ENCODE measurements around the gene CBFB.

CBFB gene

DNA sequence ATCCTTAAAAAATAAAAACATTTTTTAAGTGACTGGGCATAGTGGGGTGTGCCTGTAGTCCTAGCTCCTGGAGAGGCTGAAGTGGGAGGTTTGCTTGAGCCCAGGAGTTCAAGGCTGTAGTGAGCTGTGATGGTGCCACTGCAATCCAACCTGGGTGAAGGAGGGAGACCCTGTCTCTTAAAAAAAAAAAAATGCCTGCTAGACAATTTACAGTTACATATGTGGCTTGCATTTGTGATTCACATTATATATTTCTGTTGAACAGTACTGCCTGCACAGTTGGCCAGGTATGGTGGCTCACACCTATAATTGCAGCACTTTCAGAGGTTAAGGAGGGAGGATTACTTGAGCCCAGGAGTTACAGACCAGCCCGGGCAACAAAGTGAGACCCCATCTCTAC, 23.4 kb downstream of the CBFB start:
- DNase-seq: no peak

DNA sequence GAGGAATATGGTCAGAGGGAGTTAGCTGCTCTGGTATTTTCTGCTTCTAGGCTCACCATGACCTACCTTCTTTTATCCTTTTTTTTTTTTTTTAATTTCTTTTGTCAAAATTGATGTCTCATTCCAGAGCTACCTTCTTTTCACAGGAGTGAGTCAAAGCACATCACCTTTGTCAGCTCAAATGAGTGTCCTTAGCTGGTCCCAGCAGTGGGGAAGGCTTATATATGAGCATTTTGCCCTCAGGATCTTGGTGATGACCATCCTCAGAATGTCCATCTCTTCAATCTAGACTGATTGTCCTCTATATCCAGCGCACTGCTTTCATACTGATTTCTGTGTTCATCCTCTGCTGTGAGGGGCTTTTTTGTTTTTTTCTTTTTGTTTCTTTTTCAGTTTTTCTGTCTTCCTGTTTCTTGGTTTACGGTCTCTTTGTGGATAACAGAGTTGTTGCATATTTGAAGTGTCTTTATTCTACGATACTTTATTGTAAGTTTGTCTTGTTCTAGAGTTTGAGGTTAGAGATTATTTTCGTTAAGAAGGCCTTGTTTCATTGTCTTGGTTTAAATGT, 24.9 kb downstream of the CBFB start:
- no peak for DNase-seq

DNA sequence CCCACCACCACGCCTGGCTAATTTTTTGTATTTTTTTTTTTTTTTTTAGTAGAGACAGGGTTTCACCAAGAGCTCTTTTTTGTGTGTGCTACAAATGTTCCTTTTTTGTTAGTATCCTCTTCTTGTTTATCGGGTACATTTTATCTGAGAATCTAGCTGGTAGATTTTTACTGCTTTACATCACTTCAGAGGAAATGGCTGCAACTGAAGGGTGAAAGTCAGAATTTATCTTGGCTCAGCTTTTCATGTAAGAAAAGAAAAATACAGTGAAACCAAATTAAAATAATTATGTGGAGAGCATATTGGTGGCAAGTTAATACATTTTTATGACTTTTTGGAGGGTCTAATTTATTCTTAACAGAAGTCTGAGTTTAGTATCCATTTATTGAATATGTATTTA, 26.0 kb downstream of the CBFB start:
- no peak for DNase-seq

DNA sequence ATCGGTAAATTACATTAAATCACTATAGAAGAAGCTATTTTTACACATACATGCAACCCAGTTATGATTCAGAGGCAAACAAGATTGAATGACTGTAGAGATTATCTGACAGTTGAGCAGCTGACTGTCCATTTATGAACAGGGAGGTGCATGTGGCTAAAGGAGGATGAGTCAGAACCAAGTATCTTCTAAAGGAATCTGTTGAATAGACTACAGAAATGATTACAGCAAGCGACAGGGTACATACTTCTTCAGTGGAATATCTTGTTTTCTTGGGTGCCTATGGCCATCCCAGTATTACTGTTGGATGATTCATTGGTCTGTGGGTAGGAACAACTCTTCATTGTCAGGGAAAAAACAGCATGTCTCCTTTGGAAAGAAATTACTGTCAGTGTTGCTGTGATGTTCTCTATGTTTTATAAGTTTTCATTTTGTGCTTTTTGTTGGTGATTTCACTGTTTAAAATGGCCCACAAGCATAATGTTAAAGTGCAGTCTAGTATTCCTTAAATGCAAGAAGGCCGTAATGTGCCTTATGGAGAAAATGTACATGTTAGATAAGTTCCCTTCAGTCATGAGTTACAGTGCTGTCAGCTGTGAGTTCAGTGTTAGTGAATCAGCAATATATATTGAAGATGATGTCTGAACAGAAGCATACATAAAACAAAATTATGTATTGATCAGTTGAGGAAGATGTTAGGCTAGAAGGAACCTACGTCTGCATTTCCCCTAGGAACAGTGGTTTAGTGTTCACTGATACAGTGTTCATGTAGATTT, 27.0 kb downstream of the CBFB start:
- DNase-seq: no peak

DNA sequence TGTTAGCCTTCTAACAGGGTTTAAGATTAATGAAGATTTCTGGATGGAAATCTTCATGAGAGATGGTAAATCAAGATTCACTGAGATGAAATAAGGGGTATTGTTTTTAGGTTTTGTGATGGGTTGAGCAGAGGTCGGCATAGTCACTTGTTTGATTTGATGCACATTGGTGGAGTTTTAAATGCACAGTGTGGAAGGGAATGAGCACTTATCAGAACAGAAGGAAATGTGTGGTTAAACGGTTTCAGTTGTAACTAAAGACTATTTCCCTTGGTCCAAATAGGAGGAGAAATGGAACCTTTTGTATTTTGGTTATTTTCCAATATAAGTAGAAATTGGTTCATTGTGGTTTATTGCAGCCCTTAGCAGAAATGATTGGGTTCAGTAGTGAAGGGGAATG, 34.1 kb downstream of the CBFB start:
- DNase-seq: no peak

DNA sequence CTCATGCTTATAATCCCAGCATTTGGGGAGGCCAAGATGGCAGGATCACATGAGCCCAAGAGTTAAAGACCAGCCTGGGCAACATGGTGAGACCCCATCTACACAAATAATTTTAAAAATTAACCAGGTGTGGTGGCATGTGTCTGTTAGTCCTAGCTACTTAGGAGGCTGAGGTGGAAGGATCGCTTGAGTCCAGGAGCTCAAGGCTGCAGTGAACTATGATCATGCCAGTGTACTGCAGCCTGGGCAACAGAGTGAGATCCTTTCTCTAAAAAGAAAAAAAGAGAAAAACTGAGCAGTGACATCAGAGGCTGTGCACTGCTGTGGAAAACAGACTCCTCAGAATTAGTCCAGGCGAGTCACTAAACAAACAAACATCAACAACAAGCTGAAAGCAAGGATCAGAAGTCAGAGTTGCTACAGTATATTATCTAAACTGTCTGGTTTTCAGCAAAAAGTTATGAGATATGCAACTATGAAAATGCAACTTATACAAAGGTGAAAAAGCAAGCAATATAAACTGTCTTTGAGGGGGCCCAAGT, 39.3 kb downstream of the CBFB start:
- no peak for DNase-seq

DNA sequence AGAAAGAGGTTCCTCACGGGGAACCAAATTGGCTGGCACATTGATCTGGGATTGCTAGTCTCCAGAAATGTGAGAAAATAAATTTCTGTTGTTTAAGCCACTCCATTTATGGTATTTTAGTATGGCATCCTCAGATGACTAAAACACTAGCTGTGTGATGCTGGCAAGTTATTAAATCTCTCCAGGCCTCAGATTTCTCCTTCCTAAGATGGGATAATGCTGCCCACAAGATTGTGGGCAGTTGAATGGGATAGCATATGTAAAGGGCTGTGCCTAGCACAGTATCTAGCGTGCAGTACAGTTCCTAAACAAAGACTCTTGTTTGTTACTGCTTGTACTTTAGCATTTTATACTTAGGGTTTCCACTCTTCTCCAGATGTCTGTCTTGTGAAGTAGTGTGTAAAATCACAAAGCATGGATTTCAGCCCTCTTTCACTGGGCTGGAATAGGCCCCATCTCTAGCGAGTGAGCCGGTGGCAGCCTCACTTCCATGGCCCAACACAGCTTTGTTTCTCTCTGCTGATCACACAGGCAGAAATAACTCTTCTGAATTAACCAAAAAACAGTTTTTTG, 42.6 kb downstream of the CBFB start:
- DNase-seq: no peak

DNA sequence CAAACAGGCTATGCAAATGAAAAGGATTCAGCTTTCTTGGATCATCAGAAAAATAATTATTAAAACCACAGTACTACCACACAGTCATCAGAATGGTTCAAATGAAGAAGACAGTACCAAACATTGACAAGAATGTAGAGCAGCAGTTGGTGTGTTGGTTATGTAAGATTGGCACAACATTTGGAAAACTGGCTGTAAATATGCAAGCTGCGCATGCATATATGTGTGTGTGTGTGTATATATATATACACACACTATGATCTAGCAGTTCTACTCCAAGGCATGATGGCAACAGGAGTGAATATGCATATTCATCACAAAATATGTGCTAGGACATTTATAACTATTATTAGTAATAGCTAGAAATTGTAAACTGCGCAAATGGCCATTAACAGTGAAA, 46.4 kb downstream of the CBFB start:
- no peak for DNase-seq

DNA sequence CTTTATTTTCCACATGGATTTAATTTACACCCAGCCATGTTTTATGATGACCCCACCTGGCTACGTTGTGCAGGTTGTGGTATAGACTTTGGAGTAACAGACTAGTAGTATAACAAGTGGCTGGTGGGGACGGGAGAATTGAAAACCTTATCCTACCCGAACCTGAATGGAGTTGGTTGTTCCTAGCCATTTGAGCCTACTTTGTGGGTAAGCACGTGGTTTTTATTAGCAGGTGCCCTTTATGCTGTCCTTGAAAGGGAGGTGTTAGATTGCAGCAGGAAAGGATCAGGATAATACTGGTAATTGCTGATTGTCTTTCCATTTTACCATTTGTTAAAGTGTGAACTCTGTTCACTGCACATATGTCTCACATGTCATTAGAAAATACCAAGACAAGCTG, 48.9 kb downstream of the CBFB start:
- no peak for DNase-seq

DNA sequence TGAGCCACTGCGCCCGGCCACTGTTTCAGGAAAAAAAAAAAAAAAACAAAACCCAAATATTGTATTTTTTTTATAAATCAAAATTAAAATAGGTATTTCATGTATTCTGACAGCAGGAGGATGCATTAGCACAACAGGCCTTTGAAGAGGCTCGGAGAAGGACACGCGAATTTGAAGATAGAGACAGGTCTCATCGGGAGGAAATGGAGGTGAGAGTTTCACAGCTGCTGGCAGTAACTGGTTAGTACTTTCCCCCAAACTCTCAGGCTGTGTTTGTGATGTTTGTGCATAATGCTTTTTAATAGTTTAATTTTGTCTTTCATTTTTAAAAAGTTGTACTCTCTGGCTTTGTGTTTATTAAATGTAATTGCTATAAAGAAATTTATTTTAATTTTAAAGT, 53.2 kb downstream of the CBFB start:
- no peak for DNase-seq

DNA sequence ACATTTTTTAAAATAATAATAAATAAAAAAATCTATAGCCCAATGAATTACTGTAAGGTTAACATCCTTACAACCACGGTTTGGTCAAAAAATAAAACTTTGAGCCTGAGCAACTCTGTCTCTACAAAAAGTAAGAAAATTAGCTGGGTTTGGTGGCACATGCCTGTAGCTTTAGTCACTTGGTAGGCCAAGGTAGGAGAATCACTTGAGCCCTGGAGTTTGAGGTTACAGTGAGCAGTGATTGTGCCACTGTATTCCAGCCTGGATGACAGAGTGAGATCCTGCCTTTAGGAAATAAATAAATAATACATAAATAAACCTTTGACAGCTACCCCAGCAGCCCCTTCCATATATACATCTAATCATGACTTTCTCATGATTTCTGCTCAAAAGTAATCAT, 53.9 kb downstream of the CBFB start:
- no peak for DNase-seq

DNA sequence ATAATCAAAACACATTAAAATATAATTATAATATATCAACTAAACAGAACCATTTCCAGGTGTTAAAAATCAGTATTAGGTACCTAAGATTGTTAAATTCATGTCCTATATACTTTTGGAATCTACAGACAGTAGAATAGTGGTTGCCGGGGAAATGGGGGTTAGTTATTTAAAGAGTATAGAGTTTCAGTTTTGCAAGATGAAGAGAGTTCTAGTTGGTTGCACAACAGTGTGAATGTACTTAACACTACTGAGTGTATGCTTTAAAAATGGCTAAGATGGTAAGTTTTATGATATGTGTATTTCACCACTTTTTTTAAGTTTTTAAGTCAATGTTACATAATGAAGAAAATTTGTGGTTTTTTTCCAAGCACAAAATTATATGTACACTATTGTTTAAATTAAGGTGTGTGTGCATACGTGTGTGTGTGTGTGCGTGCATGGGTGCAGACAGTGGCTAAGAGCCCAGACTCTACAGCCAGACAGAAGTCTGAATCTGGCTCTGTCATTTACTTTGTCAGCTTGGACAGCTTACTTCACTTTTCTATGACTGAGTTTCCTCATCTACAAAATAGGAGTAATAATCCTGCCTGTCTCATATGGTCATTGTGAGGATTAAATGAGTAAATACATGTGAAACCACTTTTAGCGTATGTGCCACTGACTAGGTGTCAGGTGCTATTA, 55.5 kb downstream of the CBFB start:
- DNase-seq: no peak

DNA sequence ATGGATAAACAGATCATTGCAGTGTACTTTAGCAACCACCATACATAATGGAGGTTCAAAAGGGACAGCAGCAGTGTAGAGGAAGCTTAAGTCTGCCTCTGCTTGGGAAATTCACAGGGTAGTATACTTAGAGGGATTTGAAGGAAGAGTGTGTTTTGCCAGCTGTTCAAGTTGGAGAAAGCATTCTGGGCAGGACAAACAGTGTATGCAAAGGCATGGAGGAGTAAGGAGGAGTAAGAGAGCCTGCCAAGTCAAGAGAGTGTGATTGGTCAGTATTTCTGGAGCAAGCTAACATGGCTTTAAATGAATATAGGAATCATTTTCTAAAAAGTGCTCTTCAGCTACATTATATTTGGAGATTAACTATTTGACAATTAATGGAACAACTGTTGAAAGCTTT, 57.9 kb downstream of the CBFB start:
- DNase-seq: no peak

DNA sequence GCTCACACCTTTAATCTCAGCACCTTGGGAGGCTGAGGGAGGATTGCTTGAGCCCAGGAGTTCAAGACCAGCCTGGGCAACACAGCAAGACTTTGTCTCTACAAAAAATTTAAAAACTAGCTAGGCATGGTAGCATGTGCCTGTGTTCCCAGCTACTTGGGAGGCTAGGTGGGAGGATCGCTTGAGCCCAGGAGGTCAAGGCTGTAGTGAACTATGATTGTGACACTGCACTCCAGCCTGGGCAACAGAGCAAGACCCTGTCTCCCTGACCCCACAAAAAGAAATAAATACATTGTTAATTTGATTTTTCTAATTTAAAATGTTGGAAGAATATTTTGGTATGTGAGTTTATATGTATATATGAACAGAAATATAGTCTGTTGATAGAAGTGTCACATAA, 58.3 kb downstream of the CBFB start:
- no peak for DNase-seq

DNA sequence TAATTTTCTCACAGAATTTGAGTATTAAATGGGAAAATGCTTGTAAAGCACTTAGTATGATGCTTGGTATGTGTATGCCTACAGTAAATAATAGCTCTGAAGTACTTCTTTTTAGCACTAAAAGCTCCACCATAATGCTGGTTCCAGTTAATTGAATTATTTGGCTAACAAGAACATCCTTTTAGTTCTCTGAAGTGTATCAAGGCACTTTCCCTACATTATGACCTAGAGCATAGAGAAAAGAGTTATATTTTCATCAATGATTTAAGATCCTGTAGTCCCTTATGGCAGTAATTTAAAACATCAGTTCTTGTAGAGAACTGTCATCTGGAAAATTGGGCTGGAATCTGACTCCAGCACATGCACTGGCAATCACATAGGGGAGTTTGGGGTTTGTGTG, 58.9 kb downstream of the CBFB start:
- DNase-seq: no peak

DNA sequence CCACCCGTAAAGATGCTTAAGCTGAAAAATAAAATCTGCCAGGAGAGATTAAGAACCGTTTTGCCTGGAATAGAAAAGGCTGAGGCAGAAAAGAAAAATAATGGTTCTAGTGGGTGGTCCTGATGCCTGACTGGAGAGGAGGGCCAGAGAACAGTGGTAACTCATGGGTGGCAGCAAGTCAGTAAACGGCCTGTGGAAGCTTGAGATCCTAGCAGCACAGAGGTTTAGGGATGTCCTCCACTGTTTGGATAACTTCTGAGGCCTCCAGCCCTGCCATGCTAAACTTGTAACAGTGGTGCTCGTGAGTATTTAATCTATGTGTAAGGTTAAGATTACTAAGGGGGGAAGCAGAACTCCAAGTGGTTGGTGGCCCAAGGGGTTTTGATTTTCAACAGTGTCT, 59.6 kb downstream of the CBFB start:
- DNase-seq: no peak

DNA sequence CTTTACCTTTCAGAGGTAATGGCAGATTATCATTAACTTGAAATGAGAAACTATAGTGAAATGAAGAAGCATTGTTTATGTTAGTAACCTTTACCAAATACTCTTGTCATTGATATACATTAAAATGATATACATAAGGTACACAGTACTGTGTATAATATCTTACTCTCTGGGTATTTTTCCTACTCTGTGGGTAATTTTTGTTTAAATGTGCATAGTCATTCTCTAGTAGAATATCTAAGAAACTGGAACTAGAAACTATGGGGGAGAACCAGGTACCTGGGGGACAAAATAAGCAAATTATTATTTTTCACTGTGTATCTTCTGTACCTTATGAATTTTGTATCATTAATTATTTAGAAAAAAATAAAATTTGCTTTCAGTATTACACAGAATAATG, 60.2 kb downstream of the CBFB start:
- DNase-seq: no peak

DNA sequence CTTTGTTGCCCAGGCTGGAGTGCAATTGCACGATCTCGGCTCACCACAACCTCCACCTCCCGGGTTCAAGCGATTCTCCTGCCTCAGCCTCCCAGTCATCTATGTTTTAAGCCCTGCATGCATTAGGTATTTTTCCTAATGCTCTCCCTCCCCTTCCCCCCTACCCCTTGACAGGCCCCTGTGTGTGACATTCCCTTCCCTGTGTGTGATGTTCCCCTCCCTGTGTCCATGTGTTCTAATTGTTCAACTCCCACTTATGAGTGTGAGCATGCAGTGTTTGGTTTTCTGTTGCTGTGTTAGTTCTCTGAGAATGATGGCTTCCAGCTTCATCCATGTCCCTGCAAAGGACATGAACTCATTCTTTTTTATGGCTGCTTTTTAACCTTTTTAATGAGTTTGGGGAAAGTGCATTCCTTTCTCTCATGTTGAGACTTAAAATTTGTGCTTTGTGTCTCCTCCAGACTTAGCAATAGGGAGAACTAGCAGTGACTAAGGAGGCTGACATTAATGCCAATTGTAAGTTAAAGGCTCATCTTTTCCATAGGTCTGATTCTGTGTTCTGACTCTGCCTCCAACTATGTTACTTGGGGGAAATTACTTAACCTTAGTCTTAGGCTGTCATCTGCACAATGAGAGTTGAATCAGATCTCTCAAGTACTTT, 63.1 kb downstream of the CBFB start:
- no peak for DNase-seq

DNA sequence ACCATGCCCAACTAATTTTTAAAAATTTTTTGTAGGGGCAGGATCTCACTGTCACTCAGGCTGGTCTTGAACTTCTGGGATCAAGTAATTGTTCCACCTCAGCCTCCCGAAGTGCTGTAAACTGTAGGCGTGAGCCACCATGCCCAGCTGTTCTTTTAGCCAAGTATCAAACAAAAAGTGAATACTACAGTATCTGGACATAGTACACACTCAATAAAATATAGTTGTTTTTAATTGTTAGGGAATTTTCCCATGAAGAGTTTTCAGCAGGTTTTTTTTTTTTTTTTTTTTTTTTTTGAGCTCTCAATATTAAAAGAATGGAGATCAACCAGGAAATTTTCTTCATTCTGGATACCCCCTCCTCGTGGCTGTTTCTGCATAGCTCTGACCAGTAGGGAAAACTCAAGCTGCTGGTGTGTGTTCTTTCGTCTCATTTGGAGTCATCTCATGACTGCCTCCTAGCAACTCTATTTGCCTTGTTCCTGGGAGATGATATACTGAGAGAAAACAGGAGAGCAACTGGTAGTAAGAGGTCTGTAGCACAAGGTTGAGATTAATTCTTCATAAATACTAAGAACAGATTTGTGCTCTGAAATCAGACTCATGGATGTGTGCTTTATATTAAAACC, 64.3 kb downstream of the CBFB start:
- no peak for DNase-seq

DNA sequence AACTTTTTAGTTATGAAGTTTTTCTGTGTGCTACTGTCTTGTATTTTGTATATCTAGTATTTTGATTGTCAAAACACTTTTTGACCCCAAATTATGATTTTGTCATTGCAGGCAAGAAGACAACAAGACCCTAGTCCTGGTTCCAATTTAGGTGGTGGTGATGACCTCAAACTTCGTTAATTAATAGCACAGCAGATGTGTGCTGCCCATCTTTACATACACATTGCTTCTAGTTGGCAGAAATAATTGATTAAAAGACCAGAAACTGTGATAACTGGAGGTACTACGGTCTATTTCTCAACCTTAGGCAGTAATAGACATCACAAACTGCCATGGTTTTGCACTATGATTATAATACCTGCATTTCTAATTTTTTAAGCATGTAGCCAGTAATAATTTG, 69.7 kb downstream of the CBFB start:
- DNase-seq: no peak

DNA sequence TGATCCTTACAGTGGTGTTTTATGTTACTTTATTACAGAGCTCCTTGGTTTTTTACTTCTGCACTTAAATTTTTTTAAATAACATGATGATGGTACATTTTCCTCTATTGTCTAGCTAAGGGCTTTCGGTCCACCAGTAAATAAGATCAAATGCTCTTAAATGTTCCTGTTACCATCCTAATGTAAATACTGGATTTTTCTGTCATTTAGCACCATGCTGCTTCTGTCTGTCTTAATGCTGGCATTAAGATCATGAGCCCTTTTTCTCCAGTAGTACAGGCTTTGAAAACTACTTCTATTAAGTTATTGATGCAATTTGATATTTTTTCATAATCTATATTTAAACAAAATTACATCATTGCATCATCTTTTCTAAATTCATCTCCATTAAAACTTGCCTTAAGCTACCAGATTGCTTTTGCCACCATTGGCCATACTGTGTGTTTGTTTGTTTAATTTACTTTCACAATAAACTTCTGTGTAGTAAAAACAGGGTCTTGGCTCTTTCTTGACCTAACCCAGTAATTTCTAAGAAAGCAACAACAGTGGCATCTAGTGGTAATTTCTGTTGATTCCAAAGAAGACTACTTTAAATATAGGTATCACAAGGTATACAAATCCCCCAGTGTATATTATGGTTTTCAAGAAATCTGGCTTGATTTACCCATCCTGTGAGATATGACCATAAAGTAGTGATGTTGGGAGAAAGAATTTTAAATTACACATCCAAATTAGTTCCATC, 71.8 kb downstream of the CBFB start:
- no peak for DNase-seq
